Lung (tissue), 12 donors: ENCODE data around the gene ABLIM2. TPM values are rescaled to one million over a fixed set of nuclear protein-coding genes. Genes with fewer than 3 reads are reported as not detected.

Source experiments
- ATAC-seq: fragments of 200-7000 bp; cut with Tn5 transposase; one replicate; pipeline ENCODE4 v1.9.1; 2020; ENCODE audit warnings: moderate number of reproducible peaks; ENCODE audit not compliant: insufficient read depth, low FRiP score
- DNase-seq, 3 donors: peaks; one replicate each; pipeline ENCODE4 v3.0.0-alpha.2; 2013 to 2017
- H3K27ac ChIP-seq, 2 donors: one replicate each; pipeline ENCODE4 v1.5.1; 2013; ENCODE audit warnings: mild to moderate bottlenecking in 2 of 2, moderate library complexity in 2 of 2, control low read depth in 1 of 2, inconsistent platforms in 1 of 2, low read depth in 1 of 2, low read length in 1 of 2
- H3K27me3 ChIP-seq, 3 donors: one replicate each; pipeline ENCODE4 v1.5.1; 2013; ENCODE audit warnings: low read length in 2 of 3; ENCODE audit not compliant: control insufficient read depth in 3 of 3, insufficient read depth in 3 of 3
- H3K36me3 ChIP-seq, 4 donors: one replicate each; pipeline ENCODE4 v1.5.1; 2013; ENCODE audit warnings: low read length in 4 of 4, mild to moderate bottlenecking in 1 of 4, moderate library complexity in 1 of 4; ENCODE audit not compliant: control insufficient read depth in 4 of 4, insufficient read depth in 4 of 4
- H3K4me1 ChIP-seq, 5 donors: one replicate each; pipeline ENCODE4 v1.5.1; 2013; ENCODE audit warnings: low read length in 5 of 5, mild to moderate bottlenecking in 2 of 5, moderate library complexity in 1 of 5; ENCODE audit not compliant: control insufficient read depth in 5 of 5, insufficient read depth in 5 of 5
- H3K4me3 ChIP-seq: one replicate; pipeline ENCODE4 v1.5.1; 2013; ENCODE audit warnings: mild to moderate bottlenecking, control low read depth, moderate library complexity
- H3K9ac ChIP-seq, 2 donors: one replicate each; pipeline ENCODE4 v1.5.1; 2013; ENCODE audit warnings: low read length in 2 of 2, control low read depth in 1 of 2; ENCODE audit not compliant: insufficient read depth in 1 of 2
- H3K9me3 ChIP-seq, 4 donors: one replicate each; pipeline ENCODE4 v1.5.1; 2013; ENCODE audit warnings: low read length in 3 of 4, mild to moderate bottlenecking in 1 of 4, moderate library complexity in 1 of 4; ENCODE audit not compliant: control insufficient read depth in 4 of 4, insufficient read depth in 3 of 4
- CTCF ChIP-seq: IDR thresholded peaks from 2 replicates; pipeline ENCODE4 v1.5.1; 2012; ENCODE audit warnings: mild to moderate bottlenecking; ENCODE audit errors: control extremely low read depth, extremely low read depth
- WGBS, 2 donors: extraction: QIAGEN DNeasy Blood & Tissue Kit; methylation state at CpG; one replicate each; pipeline ENCODE4 v1.1.7; 2013; 5-methylcytosine and 5-hydroxymethylcytosine counted together
- polyA plus RNA-seq, 2 donors: library from polyadenylated mRNA; stranded (reverse); fragments of 200-250 nt; gene quantifications; one replicate each; pipeline ENCODE4 v1.2.1, GENCODE V29; 2013
- total RNA-seq, 2 donors: library from RNA; depleted of rRNA in 1 of 2; stranded (reverse); fragments of >200 nt in 1 of 2; gene quantifications; one replicate each; pipeline ENCODE4 v1.2.1, GENCODE V29; 2014 to 2021
- donor health status: control.
- donor health status: control.
- donor health status: Bipolar disorder and iron deficiency.
- donor health status: healthy.
- donor health status: DM: yes; HTN: yes; CAD: no.

Gene ABLIM2
- total and polyA plus RNA-seq, 4 donors = 1.7 to 10.9 (median 5.2) TPM

- DNase-seq = no peak
- H3K9ac ChIP-seq = no peak overlapping the region
- H3K9me3 ChIP-seq = no peaks in the 10 kb centered on the region
- H3K4me3 ChIP-seq = no peak overlapping the region
- no peaks in the 10 kb centered on the region for H3K36me3 ChIP-seq
- no peak overlapping the region for H3K27ac ChIP-seq
- no peak for TF ChIP-seq CTCF
- ATAC-seq = no peak
- WGBS, 2 donors = 82 to 84% methylated on average over 19 of the region's 19 CpGs
- no peaks in the 10 kb centered on the region for H3K27me3 ChIP-seq
- H3K4me1 ChIP-seq = no peaks in the 10 kb centered on the region
Observed at GRCh38 chr4:8128100-8128856, 30.3 kb downstream of the ABLIM2 start.

GRCh38 chr4:8127051-8127826 lies 31.4 kb downstream of the ABLIM2 start:
- 92% methylated on average over 29 of the region's 29 CpGs for WGBS, 2 donors

GRCh38 chr4:8126523-8126922 lies 32.1 kb downstream of the ABLIM2 start:
- no peak overlapping the region for H3K4me3 ChIP-seq
- H3K36me3 ChIP-seq = no peaks in the 10 kb centered on the region
- H3K9ac ChIP-seq = no peak overlapping the region
- H3K27me3 ChIP-seq = no peaks in the 10 kb centered on the region
- no peaks in the 10 kb centered on the region for H3K9me3 ChIP-seq
- TF ChIP-seq CTCF = no peak
- H3K27ac ChIP-seq = no peak overlapping the region
- no peaks in the 10 kb centered on the region for H3K4me1 ChIP-seq
- DNase-seq (no peak), ATAC-seq (no peak)
- 92 to 95% methylated on average over 13 of the region's 13 CpGs for WGBS, 2 donors

More at GRCh38 chr4:8127051-8127826, 31.4 kb downstream of the ABLIM2 start:
- ATAC-seq = no peak
- no peaks in the 10 kb centered on the region for H3K4me1 ChIP-seq
- no peaks in the 10 kb centered on the region for H3K9me3 ChIP-seq
- H3K27ac ChIP-seq = no peak overlapping the region
- DNase-seq = no peak
- no peak overlapping the region for H3K9ac ChIP-seq
- H3K27me3 ChIP-seq = no peaks in the 10 kb centered on the region
- H3K4me3 ChIP-seq = no peak overlapping the region
- TF ChIP-seq CTCF = no peak
- no peaks in the 10 kb centered on the region for H3K36me3 ChIP-seq
